ENCODE measurements around the gene SCN7A.
"Not testable (repeated sequence)": the region's sequence is repeated elsewhere in the genome, so short reads cannot be mapped to it uniquely, and the experiment has no call there.

SCN7A gene

DNA sequence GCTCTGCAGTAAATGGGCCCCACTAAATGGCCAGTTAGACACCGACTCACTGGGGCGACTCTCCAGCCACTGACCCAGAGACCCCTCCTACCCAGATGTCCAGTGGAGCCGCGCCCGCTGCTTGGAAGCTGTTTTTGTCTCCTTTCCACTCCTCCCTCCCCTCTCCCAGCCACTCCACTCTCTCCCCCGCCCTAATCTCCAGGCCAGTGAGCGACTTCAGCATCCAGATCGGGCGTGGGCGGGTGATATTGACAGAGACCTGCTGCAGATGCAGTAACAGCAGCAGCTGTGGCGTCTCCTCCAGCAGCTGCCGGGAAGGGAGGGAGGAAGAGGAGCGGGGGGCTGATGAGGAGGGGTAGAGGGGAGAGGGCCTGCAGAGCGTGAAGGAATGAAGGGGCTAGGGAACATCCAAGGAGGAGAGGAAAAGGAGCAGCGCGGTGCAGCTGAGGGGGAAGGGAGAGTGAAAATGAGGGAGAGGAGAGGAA, at the start of gene SCN7A:
TSS of gene SCN7A (minus strand) at position 110 of the 485 bp plus-strand sequence. CDS start 16,553 bp downstream, outside the sequence.
- no peak for DNase-seq

DNA sequence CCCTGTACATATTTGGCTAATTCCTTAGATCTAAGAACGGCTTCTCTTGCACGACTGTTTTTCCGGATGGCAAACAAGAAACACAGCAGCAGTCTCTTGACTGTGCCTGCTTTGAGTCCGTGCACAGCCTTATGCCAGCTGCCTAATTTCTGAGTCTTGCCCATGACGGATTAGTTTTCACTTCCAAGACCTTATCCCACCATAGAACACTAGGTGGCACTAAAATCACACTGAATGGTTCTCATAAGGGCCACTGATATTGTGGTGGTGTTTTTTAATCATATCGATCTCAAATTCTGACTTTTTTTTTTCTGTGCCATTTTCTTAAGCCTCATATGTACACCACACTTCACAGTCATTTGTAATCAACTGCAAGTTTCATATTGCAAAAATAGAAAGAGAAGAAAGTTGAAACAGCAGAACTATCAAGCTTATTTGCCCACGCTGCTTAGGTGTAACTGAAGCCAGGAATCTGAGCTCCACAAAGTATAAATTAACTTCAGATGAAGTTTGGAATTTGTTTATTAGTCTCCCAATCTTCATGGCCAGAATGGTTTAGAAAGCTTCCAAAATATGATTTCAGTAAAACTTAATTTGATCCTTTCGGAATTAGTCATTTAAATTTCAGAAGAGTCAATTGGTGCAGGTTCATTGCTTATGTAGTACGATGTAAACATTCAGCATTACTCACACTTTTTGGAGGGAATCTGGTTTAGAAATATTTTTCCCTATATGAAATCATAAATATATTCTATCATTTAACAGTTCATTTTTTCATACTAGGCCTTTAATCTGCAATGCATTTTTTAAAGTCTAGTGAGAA, 45.5 kb upstream of the SCN7A start:
- DNase-seq = peak; percentile 10

DNA sequence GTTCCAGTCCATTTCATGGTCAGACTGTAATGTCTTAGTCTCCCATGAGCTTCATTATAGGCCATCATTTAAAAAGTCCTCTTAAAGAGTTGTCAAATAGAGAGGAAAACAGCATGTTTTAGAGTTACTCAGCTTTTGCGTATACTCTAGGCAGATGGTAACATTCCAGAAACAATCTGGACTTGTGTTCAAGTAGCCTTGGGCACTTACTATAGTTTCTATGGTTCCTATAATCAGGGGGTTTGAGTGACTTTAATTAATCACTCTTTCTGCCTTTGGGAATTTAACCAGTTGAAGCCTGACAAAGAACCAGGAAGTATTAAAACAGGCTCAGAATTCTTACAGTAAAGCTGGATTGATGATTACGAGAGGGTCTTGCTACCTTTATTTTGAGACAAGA, 42.1 kb upstream of the SCN7A start:
- DNase-seq = no peak

DNA sequence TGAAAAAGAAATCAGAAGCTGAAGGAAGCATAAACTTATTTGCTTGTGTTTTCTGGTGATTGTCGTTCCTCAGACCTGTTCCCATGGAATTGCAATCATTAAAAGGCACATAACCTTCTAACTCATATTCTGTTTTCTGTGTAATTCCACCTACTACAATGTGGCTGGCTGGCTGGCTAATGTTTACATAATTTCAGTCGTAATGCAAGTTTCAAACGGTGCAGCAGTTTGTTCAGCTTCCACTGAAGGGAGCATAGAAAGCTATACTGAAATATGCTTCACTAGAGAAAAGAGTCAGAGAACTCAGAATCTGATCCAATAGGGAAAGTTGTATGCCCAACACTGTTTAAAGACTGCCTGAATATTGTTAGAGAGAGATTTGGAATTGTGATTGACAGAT, 27.1 kb upstream of the SCN7A start:
- DNase-seq = no peak

DNA sequence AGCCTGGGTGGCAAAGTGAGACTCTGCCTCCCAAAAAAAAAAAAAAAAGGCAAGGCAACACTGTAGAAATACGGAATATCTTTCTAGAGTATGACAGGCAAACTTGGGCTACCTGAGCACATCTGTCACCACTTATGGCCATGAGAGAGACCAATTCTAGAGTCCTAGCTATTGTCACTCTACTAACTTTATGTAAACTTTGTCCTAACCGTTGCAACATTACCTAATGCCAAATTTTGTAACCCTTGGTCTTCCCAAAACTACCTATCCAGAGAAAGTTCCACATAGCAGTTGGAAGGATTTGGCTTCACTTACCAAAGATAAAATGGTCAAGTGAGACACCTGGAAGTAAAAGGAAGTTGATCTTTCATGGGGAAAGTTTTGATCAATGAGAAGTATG, 26.6 kb upstream of the SCN7A start:
- no peak for DNase-seq

DNA sequence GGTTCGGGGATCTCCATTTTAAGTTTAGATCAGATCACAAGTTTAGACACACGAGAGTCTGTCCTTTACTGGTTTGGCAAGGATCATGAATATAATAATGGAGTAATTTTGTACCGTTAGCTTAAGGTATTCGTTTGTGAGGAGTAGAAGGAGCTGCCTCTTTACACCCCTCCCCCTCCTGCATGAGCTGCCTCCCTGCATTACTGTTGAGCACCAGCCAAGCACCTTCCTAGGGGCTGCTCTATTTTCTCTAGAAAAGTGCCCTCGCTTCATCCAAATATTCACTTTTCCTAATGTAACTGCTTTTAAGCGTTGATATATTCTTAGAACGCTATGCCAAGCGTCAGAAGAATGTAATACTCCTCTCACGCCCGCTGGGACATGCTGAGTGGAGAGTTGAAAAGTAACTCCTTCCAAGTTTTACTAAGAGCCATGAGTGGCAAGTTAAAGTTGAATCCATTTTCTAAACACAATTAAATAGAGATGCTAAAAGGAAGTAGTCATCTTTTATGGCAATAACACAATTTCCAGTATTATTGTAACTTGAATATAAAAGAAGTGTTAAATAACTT, 25.4 kb upstream of the SCN7A start:
- DNase-seq = no peak

DNA sequence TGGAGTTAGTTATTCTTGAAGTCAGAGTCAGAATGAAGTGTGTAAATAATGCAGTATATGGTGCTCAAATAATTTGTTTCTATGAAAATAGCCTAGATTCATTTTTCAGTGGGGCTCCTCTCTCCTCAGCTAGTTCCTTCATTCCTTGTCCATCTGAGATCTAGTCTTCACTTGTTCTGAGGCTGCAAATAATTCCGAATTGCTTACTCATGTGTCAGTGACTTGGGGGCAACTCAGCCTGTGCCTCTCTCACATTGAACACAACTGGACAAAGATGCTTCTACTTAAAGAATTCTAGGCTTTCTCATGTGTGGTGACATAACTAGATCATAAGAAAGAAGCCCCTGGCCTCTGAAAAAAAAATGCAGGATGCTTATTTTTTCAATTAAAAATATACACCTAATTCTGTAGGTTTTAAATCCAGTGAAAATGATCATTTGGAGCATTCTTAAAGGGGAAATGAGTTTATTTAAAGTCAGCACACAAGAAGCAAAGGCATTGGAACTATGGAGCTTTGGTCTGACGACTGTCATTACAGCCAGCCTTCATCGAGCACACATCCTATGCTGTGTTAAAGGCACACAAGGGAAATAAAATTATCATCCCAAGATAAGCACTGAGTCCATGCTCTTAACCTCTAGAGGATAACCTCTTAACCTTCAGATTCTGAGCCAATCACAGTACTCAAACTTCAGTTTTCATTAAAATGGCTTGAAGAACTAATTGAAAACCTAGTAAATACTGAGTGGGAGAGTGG, 24.8 kb upstream of the SCN7A start:
- no peak for DNase-seq

GRCh38 chr2:166517533-166518061, 23.5 kb upstream of the SCN7A start:
- DNase-seq = no peak

GRCh38 chr2:166516712-166517303, 22.8 kb upstream of the SCN7A start:
- DNase-seq = no peak

DNA sequence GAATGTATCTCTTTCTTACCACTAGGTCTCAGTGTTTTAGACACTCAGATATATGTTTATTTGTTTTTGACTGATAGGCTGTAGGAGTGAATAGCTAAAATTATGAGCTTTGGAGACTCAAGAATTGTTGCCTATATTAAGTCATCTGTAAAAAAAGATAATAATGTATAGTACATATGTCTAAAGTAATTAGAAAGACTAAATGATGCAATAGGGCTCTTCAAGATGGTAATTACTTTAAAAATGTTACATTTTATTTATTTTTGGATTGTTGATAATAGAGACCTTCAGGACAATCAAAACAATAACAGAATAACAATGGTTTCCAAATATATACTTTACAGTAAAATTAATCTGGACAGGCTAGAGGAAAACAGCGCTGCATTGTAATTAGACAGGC, 19.9 kb upstream of the SCN7A start:
- no peak for DNase-seq

DNA sequence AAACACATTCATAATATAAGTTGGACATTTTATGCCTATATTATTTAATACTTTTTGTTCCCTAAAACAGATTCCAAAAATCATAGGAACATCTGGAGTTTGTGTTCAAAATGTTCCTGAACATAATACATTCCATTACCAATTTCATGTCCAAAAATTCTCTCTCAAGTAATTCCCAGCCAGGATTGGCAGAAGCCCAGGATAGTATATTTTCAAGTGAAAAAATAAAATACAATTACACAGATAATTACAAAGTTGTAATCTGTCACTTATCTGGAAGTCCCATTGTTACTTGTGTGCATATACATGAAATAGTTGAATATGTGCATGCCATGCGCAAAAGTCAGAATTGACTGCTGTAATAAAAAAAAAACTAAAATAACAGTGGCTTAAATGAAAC, 5.2 kb upstream of the SCN7A start:
- no peak for DNase-seq

DNA sequence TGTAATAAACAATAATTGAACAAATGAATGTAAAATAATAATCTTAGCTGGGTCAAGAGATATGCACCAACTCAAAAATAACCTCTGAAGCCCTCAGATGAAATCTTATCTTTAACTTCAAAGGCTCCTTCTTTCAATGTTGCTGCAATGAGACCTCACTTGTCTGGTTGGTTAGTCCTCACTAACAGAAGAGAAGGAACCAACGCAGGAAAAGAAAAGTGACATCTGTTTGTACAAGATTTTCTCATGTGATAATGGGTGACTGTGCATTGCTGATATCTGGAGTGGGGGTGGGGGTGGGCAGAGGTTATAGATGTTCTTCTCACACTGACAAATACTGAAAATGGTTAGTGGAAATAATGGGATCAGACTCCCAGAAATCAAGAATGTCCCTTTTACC, 2.6 kb downstream of the SCN7A start:
- no peak for DNase-seq

GRCh38 chr2:166487171-166487570, 6.9 kb downstream of the SCN7A start:
- DNase-seq = no peak

GRCh38 chr2:166485558-166486178, 8.4 kb downstream of the SCN7A start:
- DNase-seq = no peak

GRCh38 chr2:166472332-166472731, 21.7 kb downstream of the SCN7A start:
- no peak for DNase-seq

- no peak for DNase-seq
Observed at GRCh38 chr2:166468124-166469024, 25.7 kb downstream of the SCN7A start.

DNA sequence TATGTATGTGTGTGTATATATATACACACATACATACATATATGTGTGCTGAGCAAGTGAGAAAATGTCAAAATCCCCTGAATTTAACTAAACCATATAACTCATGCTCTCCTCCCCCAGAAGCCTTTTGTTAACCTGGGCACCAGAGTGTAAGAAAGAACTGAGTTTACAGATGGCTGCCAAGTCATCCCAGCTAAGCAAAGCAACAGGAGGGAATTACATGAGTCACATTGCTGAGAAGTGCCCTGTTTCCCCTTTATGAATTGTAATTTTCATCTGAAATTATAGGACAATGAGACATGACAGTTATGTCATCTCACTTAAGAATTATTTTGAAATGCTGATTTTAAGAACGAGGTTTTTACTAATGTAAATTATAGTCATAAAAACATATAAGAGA, 29.9 kb downstream of the SCN7A start:
- DNase-seq = no peak

DNA sequence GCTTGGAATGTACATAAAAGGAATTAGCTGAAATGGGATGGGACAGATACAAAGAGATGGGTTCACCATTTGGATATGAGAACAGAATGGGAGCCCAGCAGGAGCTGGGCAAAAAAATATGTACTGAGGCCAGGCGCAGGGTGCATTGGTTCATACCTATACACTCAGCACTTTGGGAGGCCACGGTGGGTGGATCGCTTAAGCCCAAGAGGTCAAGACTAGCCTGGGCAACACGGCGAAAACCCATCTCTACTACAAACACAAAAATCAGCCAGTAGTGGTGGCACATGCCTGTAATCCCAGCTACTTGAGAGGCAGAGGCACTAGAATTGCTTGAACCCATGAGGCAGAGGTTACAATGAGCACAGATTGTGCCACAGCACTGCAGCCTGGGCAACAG, 30.4 kb downstream of the SCN7A start:
- DNase-seq = no peak

GRCh38 chr2:166458674-166459073, 35.4 kb downstream of the SCN7A start:
- DNase-seq = no peak

- DNase-seq = not testable (repeated sequence)
Observed at GRCh38 chr2:166455823-166456222, 38.2 kb downstream of the SCN7A start.

GRCh38 chr2:166454006-166454595, 39.9 kb downstream of the SCN7A start:
- DNase-seq = no peak

All from NCI-H2107 (cell line).